GM21786 (cell line): Measurements from ENCODE around the gene RAG2.
"Not testable (repeated sequence)": the region's sequence is repeated elsewhere in the genome, so short reads cannot be mapped to it uniquely, and the experiment has no call there.

Experiments used
- ATAC-seq: cut with Tn5 transposase; IDR thresholded peaks from one replicate; pipeline ENCODE4 v1.9.1; 2021; ENCODE audit not compliant: unreplicated experiment

Gene RAG2

GRCh38 chr11:36557390-36557789, 40.6 kb downstream of the RAG2 start:
- not testable (repeated sequence) for ATAC-seq

DNA sequence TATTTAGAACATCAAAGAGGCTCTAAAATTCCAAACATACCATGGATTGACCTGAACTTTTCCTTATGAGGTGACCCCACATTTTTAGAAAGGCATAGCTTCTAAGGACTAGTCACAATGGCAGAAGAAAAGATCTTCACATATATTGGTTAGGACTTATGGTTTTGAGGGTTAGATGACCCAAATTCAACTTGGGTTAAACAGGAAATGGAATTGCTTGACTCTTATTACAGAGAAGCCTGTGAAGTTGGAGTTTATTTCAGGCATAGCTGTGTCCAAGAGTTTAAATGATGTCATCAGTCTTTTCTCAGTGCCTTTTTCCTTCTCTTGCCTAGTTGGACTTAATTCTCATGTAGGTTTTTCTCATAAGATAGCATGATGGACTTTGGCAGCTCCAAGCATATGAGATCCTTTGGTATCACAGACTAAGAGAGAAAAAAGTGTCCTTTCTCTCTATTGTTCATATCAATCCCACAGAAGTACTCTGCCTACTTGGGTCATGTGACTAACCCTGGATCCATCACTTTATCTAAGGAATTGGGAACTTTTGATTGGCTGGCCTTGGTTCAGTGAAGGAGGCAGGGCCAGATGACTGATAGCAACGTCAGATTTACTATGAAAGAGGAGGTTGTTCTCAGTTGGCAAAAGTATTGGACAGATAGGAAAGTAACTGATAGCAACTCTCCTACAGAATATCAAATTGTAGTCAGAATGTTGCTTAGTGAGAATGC, 47.5 kb downstream of the RAG2 start:
- no peak for ATAC-seq
